ENCODE measurements around the gene ALOX12.
"Not testable (repeated sequence)": the region's sequence is repeated elsewhere in the genome, so short reads cannot be mapped to it uniquely, and the experiment has no call there.

ALOX12 gene

GRCh38 chr17:6995500-6996255 lies at the start of gene ALOX12:
Gene ALOX12, plus strand, starts transcription at chr17:6996049. Its CDS starts 69 bp downstream, at chr17:6996118.
- Mint-ChIP-seq H3K9me3 (no peaks in the 10 kb centered on the region), H3K4me1 (peaks cover 13% of the 10 kb centered on the region), H3K27ac (no peak within 1 kb of the TSS), H3K4me3 (no peak within 1 kb of the TSS), H3K27me3 (no peaks in the 10 kb centered on the region), H3K36me3 (peaks cover 42% of the 10 kb centered on the region)
- ATAC-seq = no peak

- no peaks in the 10 kb centered on the region for H3K36me3 Mint-ChIP-seq
- H3K27me3 Mint-ChIP-seq = no peaks in the 10 kb centered on the region
- H3K27ac Mint-ChIP-seq = no peak overlapping the region
- H3K9me3 Mint-ChIP-seq = no peaks in the 10 kb centered on the region
- no peak overlapping the region for H3K4me3 Mint-ChIP-seq
- H3K4me1 Mint-ChIP-seq = peaks cover 5% of the 10 kb centered on the region
- ATAC-seq = no peak
Observed at GRCh38 chr17:6947745-6948144, 48.1 kb upstream of the ALOX12 start.

- peaks cover 5% of the 10 kb centered on the region for H3K4me1 Mint-ChIP-seq
- no peaks in the 10 kb centered on the region for H3K27me3 Mint-ChIP-seq
- H3K36me3 Mint-ChIP-seq = no peaks in the 10 kb centered on the region
- no peak overlapping the region for H3K4me3 Mint-ChIP-seq
- ATAC-seq = no peak
- no peaks in the 10 kb centered on the region for H3K9me3 Mint-ChIP-seq
- peak overlapping the region; percentile 17 for H3K27ac Mint-ChIP-seq
Observed at GRCh38 chr17:6948562-6948961, 47.3 kb upstream of the ALOX12 start.

GRCh38 chr17:6948976-6949375 lies 46.9 kb upstream of the ALOX12 start:
- H3K9me3 Mint-ChIP-seq = no peaks in the 10 kb centered on the region
- H3K27ac Mint-ChIP-seq = peak overlapping the region; percentile 17
- H3K4me1 Mint-ChIP-seq = peaks cover 5% of the 10 kb centered on the region
- H3K36me3 Mint-ChIP-seq = no peaks in the 10 kb centered on the region
- H3K27me3 Mint-ChIP-seq = no peaks in the 10 kb centered on the region
- ATAC-seq = no peak
- no peak overlapping the region for H3K4me3 Mint-ChIP-seq

- H3K4me3 Mint-ChIP-seq, H3K27ac Mint-ChIP-seq, H3K4me1 Mint-ChIP-seq, ATAC-seq, H3K27me3 Mint-ChIP-seq, H3K9me3 Mint-ChIP-seq, H3K36me3 Mint-ChIP-seq: not testable (repeated sequence)
Observed at GRCh38 chr17:6950938-6951337, 44.9 kb upstream of the ALOX12 start.

- H3K4me1 Mint-ChIP-seq = peaks cover 2% of the 10 kb centered on the region
- H3K9me3 Mint-ChIP-seq = no peaks in the 10 kb centered on the region
- ATAC-seq = no peak
Observed at GRCh38 chr17:6953689-6954088, 42.2 kb upstream of the ALOX12 start.

GRCh38 chr17:6959700-6960099 lies 36.1 kb upstream of the ALOX12 start:
- no peak overlapping the region for H3K4me3 Mint-ChIP-seq
- H3K9me3 Mint-ChIP-seq = peaks cover 2% of the 10 kb centered on the region
- no peak overlapping the region for H3K27ac Mint-ChIP-seq
- peaks cover 33% of the 10 kb centered on the region for H3K36me3 Mint-ChIP-seq
- peaks cover 16% of the 10 kb centered on the region for H3K27me3 Mint-ChIP-seq
- no peak for ATAC-seq
- no peaks in the 10 kb centered on the region for H3K4me1 Mint-ChIP-seq

More at GRCh38 chr17:6953689-6954088, 42.2 kb upstream of the ALOX12 start:
- Mint-ChIP-seq H3K36me3 (peaks cover 6% of the 10 kb centered on the region), H3K27me3 (no peaks in the 10 kb centered on the region), H3K27ac (no peak overlapping the region), H3K4me3 (no peak overlapping the region)

- Mint-ChIP-seq H3K4me3 (no peak overlapping the region), H3K27me3 (no peaks in the 10 kb centered on the region), H3K4me1 (peaks cover 4% of the 10 kb centered on the region), H3K9me3 (no peaks in the 10 kb centered on the region), H3K27ac (no peak overlapping the region), H3K36me3 (peaks cover 12% of the 10 kb centered on the region)
- no peak for ATAC-seq
Observed at GRCh38 chr17:6969323-6969726, 26.5 kb upstream of the ALOX12 start.

GRCh38 chr17:6970992-6971391 lies 24.9 kb upstream of the ALOX12 start:
- Mint-ChIP-seq H3K4me3 (no peak overlapping the region), H3K36me3 (peaks cover 12% of the 10 kb centered on the region), H3K4me1 (peaks cover 4% of the 10 kb centered on the region), H3K27ac (no peak overlapping the region), H3K27me3 (no peaks in the 10 kb centered on the region), H3K9me3 (no peaks in the 10 kb centered on the region)
- ATAC-seq = no peak

GRCh38 chr17:6979440-6979839 lies 16.4 kb upstream of the ALOX12 start:
- not testable (repeated sequence) for H3K4me3 Mint-ChIP-seq, H3K4me1 Mint-ChIP-seq, H3K27me3 Mint-ChIP-seq, H3K9me3 Mint-ChIP-seq, ATAC-seq, H3K36me3 Mint-ChIP-seq, H3K27ac Mint-ChIP-seq

- Mint-ChIP-seq H3K36me3 (peaks cover 19% of the 10 kb centered on the region), H3K4me1 (peaks cover 7% of the 10 kb centered on the region), H3K27ac (no peak overlapping the region), H3K4me3 (no peak overlapping the region), H3K9me3 (peaks cover 2% of the 10 kb centered on the region), H3K27me3 (no peaks in the 10 kb centered on the region)
- no peak for ATAC-seq
Observed at GRCh38 chr17:6981426-6981825, 14.4 kb upstream of the ALOX12 start.

GRCh38 chr17:6985266-6985665 lies 10.6 kb upstream of the ALOX12 start:
- no peaks in the 10 kb centered on the region for H3K9me3 Mint-ChIP-seq
- peaks cover 13% of the 10 kb centered on the region for H3K36me3 Mint-ChIP-seq
- no peak overlapping the region for H3K27ac Mint-ChIP-seq
- no peak overlapping the region for H3K4me3 Mint-ChIP-seq
- no peaks in the 10 kb centered on the region for H3K27me3 Mint-ChIP-seq
- H3K4me1 Mint-ChIP-seq = peaks cover 7% of the 10 kb centered on the region
- ATAC-seq = no peak

- H3K4me3 Mint-ChIP-seq = no peak overlapping the region
- no peaks in the 10 kb centered on the region for H3K27me3 Mint-ChIP-seq
- H3K4me1 Mint-ChIP-seq = no peaks in the 10 kb centered on the region
- peaks cover 13% of the 10 kb centered on the region for H3K36me3 Mint-ChIP-seq
- no peaks in the 10 kb centered on the region for H3K9me3 Mint-ChIP-seq
- no peak for ATAC-seq
- H3K27ac Mint-ChIP-seq = no peak overlapping the region
Observed at GRCh38 chr17:6986676-6987075, 9.2 kb upstream of the ALOX12 start.

GRCh38 chr17:6989779-6990178 lies 6.1 kb upstream of the ALOX12 start:
- Mint-ChIP-seq H3K27me3 (no peaks in the 10 kb centered on the region), H3K27ac (no peak overlapping the region), H3K4me1 (peaks cover 7% of the 10 kb centered on the region), H3K9me3 (no peaks in the 10 kb centered on the region), H3K36me3 (peaks cover 15% of the 10 kb centered on the region), H3K4me3 (no peak overlapping the region)
- ATAC-seq = no peak

GRCh38 chr17:6993613-6994056 lies 2.2 kb upstream of the ALOX12 start:
- not testable (repeated sequence) for H3K27ac Mint-ChIP-seq, ATAC-seq

GRCh38 chr17:6994118-6994598 lies 1.7 kb upstream of the ALOX12 start:
- Mint-ChIP-seq H3K4me1 (peaks cover 13% of the 10 kb centered on the region), H3K36me3 (peaks cover 29% of the 10 kb centered on the region), H3K27ac (no peak overlapping the region), H3K27me3 (no peaks in the 10 kb centered on the region), H3K9me3 (no peaks in the 10 kb centered on the region), H3K4me3 (no peak overlapping the region)
- no peak for ATAC-seq

More at GRCh38 chr17:6993613-6994056, 2.2 kb upstream of the ALOX12 start:
- H3K27me3 Mint-ChIP-seq, H3K4me3 Mint-ChIP-seq, H3K9me3 Mint-ChIP-seq: not testable (repeated sequence)
- H3K36me3 Mint-ChIP-seq = peaks cover 26% of the 10 kb centered on the region
- H3K4me1 Mint-ChIP-seq = peaks cover 13% of the 10 kb centered on the region
